Osteocyte (in vitro differentiated cells): ENCODE results near the gene DNAI1. TPM values are rescaled to one million over a fixed set of nuclear protein-coding genes. Genes with fewer than 3 reads are reported as not detected.
"Not testable (repeated sequence)": the region's sequence is repeated elsewhere in the genome, so short reads cannot be mapped to it uniquely, and the experiment has no call there.

Experiments used
- DNase-seq: peaks from one replicate; pipeline ENCODE4 v3.0.0; 2021; ENCODE audit warnings: mixed read lengths; ENCODE audit not compliant: unreplicated experiment; ENCODE audit errors: extremely low spot score
- H3K27ac Mint-ChIP-seq: one replicate; pipeline ENCODE4 v1.8.0; 2021; ENCODE audit warnings: mild to moderate bottlenecking, mixed read lengths; ENCODE audit not compliant: unreplicated experiment
- H3K27me3 Mint-ChIP-seq: one replicate; pipeline ENCODE4 v1.8.0; 2021; ENCODE audit warnings: mixed read lengths; ENCODE audit not compliant: unreplicated experiment
- H3K36me3 Mint-ChIP-seq: one replicate; pipeline ENCODE4 v1.8.0; 2021; ENCODE audit warnings: mixed read lengths; ENCODE audit not compliant: unreplicated experiment
- H3K4me1 Mint-ChIP-seq: one replicate; pipeline ENCODE4 v1.8.0; 2021; ENCODE audit warnings: mixed read lengths; ENCODE audit not compliant: unreplicated experiment
- H3K4me3 Mint-ChIP-seq: one replicate; pipeline ENCODE4 v1.8.0; 2021; ENCODE audit warnings: mild to moderate bottlenecking, moderate library complexity, mixed read lengths; ENCODE audit not compliant: unreplicated experiment
- H3K9me3 Mint-ChIP-seq: one replicate; pipeline ENCODE4 v1.8.0; 2021; ENCODE audit warnings: mixed read lengths; ENCODE audit not compliant: unreplicated experiment
- CTCF ChIP-seq: fragments of 200-600 bp; sonication (generic); IDR thresholded peaks from 2 replicates; pipeline ENCODE4 v1.5.0; 2021; ENCODE audit warnings: antibody characterized with exemption, mild to moderate bottlenecking, moderate library complexity
- total RNA-seq: library from RNA; stranded (reverse); gene quantifications from 2 replicates; pipeline ENCODE4 v1.2.1, GENCODE V29; 2021

The DNAI1 gene
- total RNA-seq, 1 donor from 2014 or later, result not detected

GRCh38 chr9:34477541-34477940 is 18.9 kb downstream of the DNAI1 start:
- no peak for DNase-seq
- no peaks in the 10 kb centered on the region for H3K4me1 Mint-ChIP-seq

GRCh38 chr9:34479431-34479866 is 20.8 kb downstream of the DNAI1 start:
- no peak overlapping the region for H3K27ac Mint-ChIP-seq
- TF ChIP-seq CTCF, result no peak
- H3K9me3 Mint-ChIP-seq, result no peaks in the 10 kb centered on the region
- H3K4me3 Mint-ChIP-seq, result no peak overlapping the region
- no peak for DNase-seq
- no peaks in the 10 kb centered on the region for H3K36me3 Mint-ChIP-seq
- H3K4me1 Mint-ChIP-seq, result no peaks in the 10 kb centered on the region
- peaks cover 23% of the 10 kb centered on the region for H3K27me3 Mint-ChIP-seq

More at GRCh38 chr9:34477541-34477940, 18.9 kb downstream of the DNAI1 start:
- Mint-ChIP-seq H3K36me3 (no peaks in the 10 kb centered on the region), H3K27ac (no peak overlapping the region), H3K9me3 (no peaks in the 10 kb centered on the region), H3K4me3 (no peak overlapping the region), H3K27me3 (peaks cover 20% of the 10 kb centered on the region)
- no peak for TF ChIP-seq CTCF

- H3K4me1 Mint-ChIP-seq, DNase-seq, H3K36me3 Mint-ChIP-seq, H3K9me3 Mint-ChIP-seq, H3K27ac Mint-ChIP-seq, H3K4me3 Mint-ChIP-seq: not testable (repeated sequence)
- peaks cover 28% of the 10 kb centered on the region for H3K27me3 Mint-ChIP-seq
These were observed 23.0 kb downstream of the DNAI1 start for GRCh38 chr9:34481620-34482019.

- H3K4me1 Mint-ChIP-seq, H3K4me3 Mint-ChIP-seq, H3K9me3 Mint-ChIP-seq, H3K27ac Mint-ChIP-seq, DNase-seq, H3K36me3 Mint-ChIP-seq: not testable (repeated sequence)
- peaks cover 34% of the 10 kb centered on the region for H3K27me3 Mint-ChIP-seq
These were observed 24.1 kb downstream of the DNAI1 start for GRCh38 chr9:34482746-34483145.

- no peaks in the 10 kb centered on the region for H3K9me3 Mint-ChIP-seq
- no peak overlapping the region for H3K27ac Mint-ChIP-seq
- no peak for TF ChIP-seq CTCF
- no peak overlapping the region for H3K4me3 Mint-ChIP-seq
- H3K27me3 Mint-ChIP-seq, result peaks cover 39% of the 10 kb centered on the region
- no peaks in the 10 kb centered on the region for H3K4me1 Mint-ChIP-seq
- no peaks in the 10 kb centered on the region for H3K36me3 Mint-ChIP-seq
- no peak for DNase-seq
These were observed 26.1 kb downstream of the DNAI1 start for GRCh38 chr9:34484678-34485077.

GRCh38 chr9:34485822-34486221 is 27.2 kb downstream of the DNAI1 start:
- Mint-ChIP-seq H3K9me3 (no peaks in the 10 kb centered on the region), H3K36me3 (no peaks in the 10 kb centered on the region), H3K27ac (no peak overlapping the region), H3K4me1 (no peaks in the 10 kb centered on the region), H3K4me3 (no peak overlapping the region), H3K27me3 (peaks cover 43% of the 10 kb centered on the region)
- no peak for DNase-seq
- no peak for TF ChIP-seq CTCF
